HG03558 (cell line): ENCODE measurements around the gene CHN2.
"Not testable (repeated sequence)": the region's sequence is repeated elsewhere in the genome, so short reads cannot be mapped to it uniquely, and the experiment has no call there.

ENCODE experiments used
- ATAC-seq: cut with Tn5 transposase; IDR thresholded peaks from one replicate; pipeline ENCODE4 v1.9.1; 2021; ENCODE audit warnings: moderate number of reproducible peaks; ENCODE audit not compliant: unreplicated experiment; ENCODE audit errors: extremely low read depth

Gene CHN2

GRCh38 chr7:29254591-29254990 is 60.0 kb downstream of the CHN2 start:
- no peak for ATAC-seq

DNA sequence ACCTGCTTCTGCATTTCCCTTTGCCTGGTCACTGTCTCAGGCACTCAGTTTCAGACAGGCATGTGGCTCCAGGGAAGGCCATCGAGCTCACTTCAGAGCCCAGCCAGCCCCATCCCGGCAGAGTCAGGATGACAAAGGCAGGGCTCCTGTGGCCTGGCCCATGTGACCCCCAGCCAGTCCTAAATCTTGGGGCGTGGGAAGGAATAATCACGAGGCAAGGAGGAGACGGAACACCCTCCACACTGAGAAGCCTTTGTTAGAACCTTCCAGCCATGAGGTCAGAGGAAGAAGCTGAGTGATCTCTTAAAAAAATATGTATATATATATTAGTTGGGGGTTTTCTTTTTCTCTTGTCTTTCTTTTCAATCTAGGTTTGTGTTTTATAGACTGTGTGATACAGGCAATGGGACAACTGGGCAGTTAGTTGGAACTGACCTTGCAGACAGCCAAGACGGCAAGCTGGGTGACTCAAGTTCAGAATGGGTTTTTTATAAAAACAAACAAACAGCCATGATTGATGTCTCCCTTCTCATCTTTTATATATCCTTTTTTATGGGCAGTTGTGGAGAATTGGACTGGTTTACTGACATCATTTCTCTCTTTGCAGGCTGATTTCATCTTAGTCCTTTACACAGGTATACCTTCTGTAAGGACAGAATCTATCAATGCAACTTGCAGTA is 60.8 kb downstream of the CHN2 start:
- ATAC-seq = no peak

GRCh38 chr7:29255906-29256692 is 61.5 kb downstream of the CHN2 start:
- no peak for ATAC-seq

DNA sequence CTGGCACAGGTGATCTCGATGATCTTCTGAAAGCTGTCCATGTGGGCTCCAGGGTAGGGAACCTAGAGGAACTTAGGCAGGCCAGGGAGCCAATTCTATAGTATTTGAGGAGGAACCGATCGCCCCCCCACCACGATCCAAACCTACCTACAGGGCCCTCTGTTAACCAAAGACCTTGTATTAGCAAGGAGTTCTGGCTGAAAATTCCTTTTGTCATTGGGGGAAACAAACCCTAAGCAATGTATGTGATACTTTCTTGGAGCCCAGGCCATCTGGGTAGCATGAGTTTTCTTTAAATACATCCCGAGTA is 62.1 kb downstream of the CHN2 start:
- no peak for ATAC-seq

GRCh38 chr7:29258951-29259350 is 64.4 kb downstream of the CHN2 start:
- no peak for ATAC-seq

GRCh38 chr7:29262191-29262917 is 67.8 kb downstream of the CHN2 start:
- no peak for ATAC-seq

DNA sequence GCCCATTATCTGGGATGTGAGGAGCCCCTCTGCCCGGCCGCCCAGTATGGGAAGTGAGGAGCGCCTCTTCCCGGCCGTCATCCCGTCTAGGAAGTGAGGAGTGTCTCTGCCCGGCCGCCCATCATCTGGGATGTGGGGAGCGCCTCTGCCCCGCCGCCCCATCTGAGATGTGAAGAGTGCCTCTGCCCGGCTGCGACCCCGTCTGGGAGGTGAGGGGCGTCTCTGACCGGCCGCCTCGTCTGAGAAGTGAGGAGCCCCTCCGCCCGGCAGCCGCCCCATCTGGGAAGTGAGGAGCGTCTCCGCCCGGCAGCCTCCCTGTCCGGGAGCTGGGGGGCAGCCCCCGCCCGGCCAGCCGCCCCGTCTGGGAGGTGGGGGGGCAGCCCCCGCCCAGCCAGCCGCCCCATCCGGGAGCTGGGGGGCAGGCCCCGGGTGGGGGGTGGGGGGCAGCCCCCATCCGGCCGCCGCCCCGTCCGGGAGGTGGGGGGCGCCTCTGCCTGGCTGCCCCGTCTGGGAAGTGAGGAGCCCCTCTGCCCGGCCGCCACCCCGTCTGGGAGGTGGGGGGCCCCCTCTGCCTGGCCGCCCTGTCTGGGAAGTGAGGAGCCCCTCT is 69.1 kb downstream of the CHN2 start:
- not testable (repeated sequence) for ATAC-seq

- no peak for ATAC-seq
Measured at GRCh38 chr7:29265208-29265923, 70.8 kb downstream of the CHN2 start.

GRCh38 chr7:29269935-29270334 is 75.4 kb downstream of the CHN2 start:
- no peak for ATAC-seq

- no peak for ATAC-seq
Measured at GRCh38 chr7:29270594-29271318, 76.2 kb downstream of the CHN2 start.

DNA sequence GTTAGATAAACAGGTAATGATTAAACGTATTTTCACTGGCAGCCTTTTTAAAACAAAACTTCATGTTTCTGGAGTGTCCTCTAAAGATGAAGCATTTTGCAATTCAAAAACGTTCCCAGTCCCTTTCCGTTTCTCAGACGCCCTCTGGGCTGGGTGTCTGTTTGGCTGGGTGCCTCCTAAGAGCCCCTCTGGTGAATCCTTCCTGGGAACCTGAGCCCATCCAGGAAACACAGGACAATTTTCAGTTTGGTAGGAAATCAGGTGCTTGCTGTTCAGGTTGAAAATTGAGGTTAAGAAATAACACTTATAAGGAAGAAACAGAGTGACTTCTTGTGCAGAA is 76.7 kb downstream of the CHN2 start:
- no peak for ATAC-seq

- ATAC-seq = no peak
Measured at GRCh38 chr7:29272057-29272456, 77.5 kb downstream of the CHN2 start.

- ATAC-seq = no peak
Measured at GRCh38 chr7:29274146-29275017, 79.8 kb downstream of the CHN2 start.

GRCh38 chr7:29275018-29275318 is 80.4 kb downstream of the CHN2 start:
- no peak for ATAC-seq

GRCh38 chr7:29275493-29275892 is 80.9 kb downstream of the CHN2 start:
- no peak for ATAC-seq

DNA sequence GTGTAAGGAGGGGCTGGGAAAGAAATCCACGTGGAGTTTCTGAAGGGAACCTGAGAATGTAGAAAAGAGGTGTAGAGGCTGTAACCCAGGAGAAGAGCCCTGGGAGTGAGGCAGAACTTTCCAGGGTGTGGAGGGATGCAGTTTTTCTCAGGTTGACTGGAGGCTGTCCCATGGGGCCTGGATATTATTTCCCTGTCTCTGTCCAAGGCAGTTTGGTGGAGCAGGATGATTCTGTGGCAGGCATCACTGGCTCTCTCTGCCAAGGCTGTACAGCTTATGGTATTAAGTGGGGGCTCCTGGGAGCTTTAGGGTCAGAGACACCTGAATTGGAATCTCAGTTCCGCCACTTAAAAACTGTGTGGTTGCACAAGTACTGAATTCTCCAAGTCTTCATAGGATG is 81.6 kb downstream of the CHN2 start:
- no peak for ATAC-seq

GRCh38 chr7:29276806-29277205 is 82.2 kb downstream of the CHN2 start:
- no peak for ATAC-seq

GRCh38 chr7:29277436-29278215 is 83.1 kb downstream of the CHN2 start:
- no peak for ATAC-seq
